Epithelial cell of esophagus (primary cell): ENCODE results near the gene TNK1.
"Not testable (repeated sequence)": the region's sequence is repeated elsewhere in the genome, so short reads cannot be mapped to it uniquely, and the experiment has no call there.

Experiments used
- DNase-seq: peaks from one replicate; pipeline ENCODE4 v3.0.0; 2010; ENCODE audit warnings: low read depth
- H3K4me3 ChIP-seq: 2 replicates; pipeline ENCODE4 v1.5.1; 2011; ENCODE audit warnings: mild to moderate bottlenecking, low read length, control low read depth
- TF ChIP-seq, protein P1 (sequence below): IDR thresholded peaks from 2 replicates; pipeline ENCODE4 v1.5.1; 2011; ENCODE audit warnings: low read depth, mild to moderate bottlenecking, low read length, control low read depth, inconsistent platforms; ENCODE audit not compliant: insufficient read depth; ENCODE audit errors: missing control alignments

TNK1 gene

DNA sequence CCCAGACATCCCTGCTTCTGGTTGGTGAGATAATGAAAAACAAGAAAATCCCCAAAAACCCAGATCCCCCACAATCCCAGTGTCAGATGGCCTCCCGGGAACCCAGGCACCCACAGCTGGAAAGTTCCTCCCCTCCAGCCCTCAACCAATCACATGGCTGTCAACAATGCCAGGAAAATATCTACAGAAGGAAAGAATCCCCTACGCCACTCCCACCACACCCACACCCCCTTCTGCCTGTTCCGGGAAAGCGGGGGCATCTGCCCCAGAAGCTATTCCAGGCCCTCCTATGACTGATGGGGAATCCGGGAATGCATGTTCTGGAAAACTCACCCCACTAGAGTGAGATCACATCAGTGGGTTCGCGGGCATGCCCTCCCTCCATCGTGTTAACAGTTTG, 24.1 kb upstream of the TNK1 start:
- no peak overlapping the region for H3K4me3 ChIP-seq
- TF ChIP-seq, protein P1, sequence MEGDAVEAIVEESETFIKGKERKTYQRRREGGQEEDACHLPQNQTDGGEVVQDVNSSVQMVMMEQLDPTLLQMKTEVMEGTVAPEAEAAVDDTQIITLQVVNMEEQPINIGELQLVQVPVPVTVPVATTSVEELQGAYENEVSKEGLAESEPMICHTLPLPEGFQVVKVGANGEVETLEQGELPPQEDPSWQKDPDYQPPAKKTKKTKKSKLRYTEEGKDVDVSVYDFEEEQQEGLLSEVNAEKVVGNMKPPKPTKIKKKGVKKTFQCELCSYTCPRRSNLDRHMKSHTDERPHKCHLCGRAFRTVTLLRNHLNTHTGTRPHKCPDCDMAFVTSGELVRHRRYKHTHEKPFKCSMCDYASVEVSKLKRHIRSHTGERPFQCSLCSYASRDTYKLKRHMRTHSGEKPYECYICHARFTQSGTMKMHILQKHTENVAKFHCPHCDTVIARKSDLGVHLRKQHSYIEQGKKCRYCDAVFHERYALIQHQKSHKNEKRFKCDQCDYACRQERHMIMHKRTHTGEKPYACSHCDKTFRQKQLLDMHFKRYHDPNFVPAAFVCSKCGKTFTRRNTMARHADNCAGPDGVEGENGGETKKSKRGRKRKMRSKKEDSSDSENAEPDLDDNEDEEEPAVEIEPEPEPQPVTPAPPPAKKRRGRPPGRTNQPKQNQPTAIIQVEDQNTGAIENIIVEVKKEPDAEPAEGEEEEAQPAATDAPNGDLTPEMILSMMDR = no peak
- no peak for DNase-seq

DNA sequence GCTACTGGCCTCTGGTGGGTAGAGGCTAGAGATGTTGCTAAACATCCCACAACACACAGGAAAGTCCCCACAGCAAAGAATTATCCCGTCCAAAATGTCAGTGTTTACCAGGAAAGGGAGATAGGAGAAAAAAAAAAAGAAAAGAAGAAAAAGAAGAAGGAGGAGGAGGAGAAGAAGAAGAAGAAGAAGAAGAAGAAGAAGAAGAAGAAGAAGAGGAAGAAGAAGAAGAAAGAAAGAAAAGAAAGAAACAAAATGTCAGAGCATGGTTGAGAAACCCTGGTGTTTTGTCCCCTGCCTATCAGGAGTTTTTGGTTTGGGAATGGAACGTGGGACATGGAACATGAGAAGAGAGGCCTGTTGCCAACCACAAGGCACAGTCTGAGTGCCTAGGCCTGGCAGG, 23.5 kb upstream of the TNK1 start:
- DNase-seq = no peak
- H3K4me3 ChIP-seq = no peak overlapping the region
- TF ChIP-seq, protein P1 = no peak

DNA sequence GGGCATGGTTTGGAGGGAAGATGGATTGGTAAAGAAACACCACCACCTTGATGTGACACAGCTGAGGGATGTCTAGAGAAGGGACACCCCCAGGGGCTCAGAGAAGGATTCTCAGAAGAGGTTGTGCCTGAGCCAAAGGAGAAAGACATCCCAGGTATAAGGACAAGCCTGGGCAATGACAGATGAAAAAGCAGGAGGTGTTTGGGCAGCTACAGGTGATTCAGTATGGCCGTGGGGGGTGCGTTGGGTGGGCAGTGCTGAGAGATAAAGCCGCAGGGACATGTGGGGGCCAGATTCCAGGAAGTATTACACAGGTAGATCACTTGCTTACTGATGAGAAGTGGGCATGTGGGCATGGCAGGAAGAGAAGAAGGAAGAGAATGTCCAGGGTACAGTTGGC, 19.0 kb upstream of the TNK1 start:
- TF ChIP-seq, protein P1 = no peak
- DNase-seq = peak; percentile 92
- H3K4me3 ChIP-seq = no peak overlapping the region

DNA sequence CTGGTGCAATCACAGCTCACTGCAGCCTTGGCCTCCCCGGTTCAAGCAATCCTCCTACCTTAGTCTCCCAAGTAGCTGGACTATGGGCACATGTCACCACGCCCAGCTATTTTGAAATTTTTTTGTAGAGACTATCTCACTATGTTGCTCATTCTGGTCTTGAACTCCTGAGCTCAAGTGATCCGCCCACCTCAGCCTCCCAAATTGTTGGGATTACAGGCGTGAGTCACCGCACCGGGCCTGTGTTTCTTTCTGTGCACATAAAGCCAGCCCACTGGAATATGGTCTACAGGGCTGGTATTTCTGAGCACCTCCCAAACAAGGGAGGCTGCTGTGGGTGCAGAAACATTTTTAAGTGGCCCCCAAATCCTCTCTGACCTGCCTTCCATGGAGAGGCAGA, 17.6 kb upstream of the TNK1 start:
- peak; percentile 83 for DNase-seq
- no peak overlapping the region for H3K4me3 ChIP-seq
- TF ChIP-seq, protein P1 = no peak

DNA sequence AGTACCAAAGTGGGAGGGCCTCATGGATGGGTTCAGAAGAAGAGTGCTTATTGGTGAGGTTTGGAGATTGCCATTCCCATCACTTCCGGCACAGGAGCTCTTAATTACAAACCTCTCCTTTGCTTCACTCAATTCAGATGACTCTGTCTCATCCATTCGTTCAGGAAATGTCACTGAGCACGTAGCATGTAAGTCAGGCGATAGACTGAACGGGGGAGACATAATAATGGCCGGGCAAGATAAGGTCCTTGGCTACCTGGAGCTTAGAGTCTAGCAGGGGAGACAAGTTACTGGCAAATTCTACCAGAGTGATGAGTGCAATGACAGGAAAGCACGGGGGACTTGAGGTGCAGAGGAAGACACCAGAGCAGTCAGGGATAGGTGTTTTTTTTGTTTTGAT, 14.9 kb upstream of the TNK1 start:
- H3K4me3 ChIP-seq, DNase-seq: not testable (repeated sequence)

DNA sequence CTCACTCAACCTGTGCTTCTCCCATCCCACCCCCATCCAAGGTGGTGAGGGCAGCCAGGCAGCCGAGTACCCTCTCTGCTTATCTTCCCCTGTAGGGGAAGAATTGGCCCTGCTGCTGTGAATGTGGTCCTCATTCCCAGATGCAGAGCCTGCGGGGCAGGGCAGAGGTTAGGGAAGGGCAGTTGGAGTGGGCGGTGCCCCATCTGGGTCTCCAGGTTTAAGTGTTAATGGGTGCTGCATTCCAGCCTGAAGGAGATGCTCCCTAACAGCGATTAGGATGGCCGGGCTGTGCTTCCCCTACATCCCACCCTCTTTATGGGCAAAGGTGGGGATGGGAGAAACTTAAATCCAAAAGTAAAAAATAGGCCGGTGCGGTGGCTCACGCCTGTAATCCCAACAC, 13.8 kb upstream of the TNK1 start:
- TF ChIP-seq, protein P1 = no peak
- DNase-seq = no peak
- no peak overlapping the region for H3K4me3 ChIP-seq

DNA sequence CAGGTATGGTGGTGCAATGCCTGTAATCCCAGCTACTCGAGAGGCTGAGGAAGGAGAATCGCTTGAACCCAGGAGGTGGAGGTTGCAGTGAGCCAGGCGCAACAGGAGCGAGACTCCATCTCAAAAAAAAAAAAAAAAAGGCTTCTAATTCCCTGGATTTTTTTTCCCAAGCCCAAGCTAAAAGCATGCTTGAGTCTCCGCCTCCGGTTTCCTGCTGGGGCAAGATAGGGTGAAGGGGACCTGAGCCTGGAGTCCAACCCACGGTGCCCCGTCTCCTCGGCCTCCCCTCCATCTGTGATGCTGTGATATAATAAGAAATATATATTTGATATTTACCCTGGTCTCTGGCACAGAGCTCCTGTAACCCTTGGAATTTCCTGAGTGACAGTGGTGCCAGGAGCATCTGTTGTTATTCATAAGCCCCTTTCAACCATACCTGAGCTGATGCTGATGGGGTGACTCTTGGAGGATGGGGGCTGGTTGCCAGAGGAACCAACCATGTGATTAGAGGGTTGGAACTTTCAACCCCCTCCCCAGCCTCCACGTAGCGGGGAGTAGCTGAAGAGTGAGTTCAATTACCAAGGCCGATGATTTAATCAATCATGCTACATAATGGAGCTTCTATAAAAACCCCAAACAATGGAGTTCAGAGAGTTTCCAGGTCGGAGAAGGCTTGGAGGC, 12.8 kb upstream of the TNK1 start:
- H3K4me3 ChIP-seq = no peak overlapping the region
- DNase-seq = no peak
- TF ChIP-seq, protein P1 = no peak

DNA sequence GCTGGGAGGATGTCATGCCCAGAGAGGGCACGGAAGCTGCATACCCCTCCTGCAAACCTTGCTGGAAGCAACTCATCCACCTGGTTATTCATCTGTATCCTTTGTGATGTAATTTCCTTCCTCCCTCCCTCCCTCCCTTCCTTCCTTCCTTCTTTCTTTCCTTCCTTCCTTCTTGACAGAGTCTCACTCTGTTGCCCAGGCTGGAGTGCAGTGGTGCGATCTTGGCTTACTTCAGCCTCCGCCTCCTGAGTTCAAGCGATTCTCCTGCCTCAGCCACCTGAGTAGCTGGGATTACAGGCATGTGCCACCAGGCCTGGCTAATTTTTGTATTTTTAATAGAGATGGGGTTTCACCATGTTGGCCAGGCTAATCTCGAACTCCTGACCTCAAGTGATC, 12.3 kb upstream of the TNK1 start:
- DNase-seq, H3K4me3 ChIP-seq: not testable (repeated sequence)
